Measurements from ENCODE around the gene ALAD.

GRCh38 chr9:113446323-113446740, 45.2 kb upstream of the ALAD start:
- no peak for TF ChIP-seq CTCF (IDR thresholded peaks at IDR 0.05)
- no peak for TF ChIP-seq POLR2A (IDR thresholded peaks at IDR 0.05)

Measured in lower leg skin (tissue), 3 donors.